Endothelial cell of umbilical vein (primary cell): Measurements from ENCODE around the gene KCNA3. TPM values are rescaled to one million over a fixed set of nuclear protein-coding genes. Genes with fewer than 3 reads are reported as not detected.

Experiments used
- BruUV-seq: library from RNA; stranded (reverse); fragments of 400-500 nt; replicated peaks from 2 replicates; lab custom pipeline; 2021; lab: Mats Ljungman, UMichigan
- CTCF ChIA-PET: fragments of 300-600, 350-600 bp; sonication (Branson Sonifier 250); formaldehyde crosslinking; loops from one replicate; lab custom pipeline; 2021; ENCODE audit warnings: antibody characterized with exemption, inconsistent platforms; lab: Charles Lee
- POLR2A ChIA-PET: fragments of 300-600, 350-600 bp; sonication (Branson Sonifier 250); formaldehyde crosslinking; loops from one replicate; lab custom pipeline; 2021; ENCODE audit warnings: antibody characterized with exemption, inconsistent platforms; lab: Charles Lee
- DNase-seq: peaks from one replicate; pipeline ENCODE4 v3.0.0-alpha.2; 2011; ENCODE audit warnings: low read depth, low spot score
- FAIRE-seq: peaks from 2 replicates; lab custom pipeline; 2011; peaks lifted over from hg19 to GRCh38; lab: Jason Lieb, UNC
- H2AFZ ChIP-seq: 2 replicates; pipeline ENCODE4 v1.6.0; 2012; ENCODE audit warnings: low read depth, low read length, control low read depth, inconsistent platforms
- H3K27ac ChIP-seq: 2 replicates; pipeline ENCODE4 v1.5.1; 2011; ENCODE audit warnings: low read depth, mild to moderate bottlenecking, control low read depth, low read length, moderate library complexity; ENCODE audit not compliant: insufficient read depth
- H3K27me3 ChIP-seq, 2 experiments: 2 replicates each; pipeline versions ENCODE4 v1.6.0 to v1.6.1; 2011; ENCODE audit warnings: low read length in 2 of 2, mixed read lengths in 1 of 2; ENCODE audit not compliant: control insufficient read depth in 2 of 2, insufficient read depth in 2 of 2
- H3K36me3 ChIP-seq, 2 experiments: 2 replicates in 1 of 2; 3 replicates in 1 of 2; pipeline ENCODE4 v1.5.1; 2011; ENCODE audit warnings: low read length in 2 of 2, mild to moderate bottlenecking in 1 of 2, moderate library complexity in 1 of 2; ENCODE audit not compliant: control insufficient read depth in 2 of 2, insufficient read depth in 2 of 2; ENCODE audit errors: extremely low read depth in 1 of 2
- H3K4me1 ChIP-seq: 3 replicates; pipeline ENCODE4 v1.5.1; 2011; ENCODE audit warnings: mild to moderate bottlenecking, low read length; ENCODE audit not compliant: control insufficient read depth, insufficient read depth; ENCODE audit errors: extremely low read depth
- H3K4me2 ChIP-seq: 2 replicates; pipeline ENCODE4 v1.6.1; 2011; ENCODE audit warnings: low read length, control low read depth, mixed read lengths; ENCODE audit not compliant: insufficient read depth
- H3K4me3 ChIP-seq, 3 experiments: fragments of 200-600 bp in 1 of 3; sonication (generic), shearing (Covaris generic) in 1 of 3; replicated peaks in 1 of 3; 2 replicates each; pipeline ENCODE4 v1.5.1; 2011 to 2016; ENCODE audit warnings: control low read depth in 3 of 3, low read length in 3 of 3, mild to moderate bottlenecking in 2 of 3, inconsistent platforms in 1 of 3, low read depth in 1 of 3, moderate library complexity in 1 of 3; ENCODE audit not compliant: insufficient read depth in 1 of 3
- H3K79me2 ChIP-seq: 2 replicates; pipeline ENCODE4 v1.6.0; 2012; ENCODE audit warnings: low read length, inconsistent platforms; ENCODE audit not compliant: control insufficient read depth, insufficient read depth
- H3K9ac ChIP-seq: replicated peaks from 2 replicates; pipeline ENCODE3; 2011; ENCODE audit warnings: low read length, control low read depth; ENCODE audit not compliant: insufficient read depth; ENCODE audit errors: extremely low read depth
- H3K9me1 ChIP-seq: replicated peaks from 3 replicates; pipeline ENCODE4 v1.6.0; 2011; ENCODE audit warnings: mild to moderate bottlenecking, low read length; ENCODE audit not compliant: control insufficient read depth, insufficient read depth; ENCODE audit errors: extremely low read depth
- H3K9me3 ChIP-seq: replicated peaks from 2 replicates; pipeline ENCODE4 v1.5.1; 2012; ENCODE audit warnings: low read length, inconsistent platforms; ENCODE audit not compliant: control insufficient read depth, insufficient read depth
- H4K20me1 ChIP-seq: replicated peaks from 2 replicates; pipeline ENCODE3; 2011; ENCODE audit warnings: mild to moderate bottlenecking, low read length; ENCODE audit not compliant: control insufficient read depth, insufficient read depth; ENCODE audit errors: extremely low read depth
- CTCF ChIP-seq, 2 donors: IDR thresholded peaks; 1 replicate in 1 of 2; 2 replicates in 1 of 2; pipeline ENCODE4 v1.5.1; 2011; ENCODE audit warnings: low read length in 2 of 2, mild to moderate bottlenecking in 2 of 2, moderate library complexity in 2 of 2, control low read depth in 1 of 2, inconsistent platforms in 1 of 2, low read depth in 1 of 2; ENCODE audit not compliant: insufficient read depth in 1 of 2; ENCODE audit errors: extremely low read depth in 1 of 2
- EZH2 ChIP-seq: IDR thresholded peaks from 2 replicates; pipeline ENCODE4 v1.6.1; 2012; ENCODE audit warnings: borderline replicate concordance, low read depth, mild to moderate bottlenecking, moderate library complexity, low read length, inconsistent platforms; ENCODE audit not compliant: severe bottlenecking
- FOS ChIP-seq: IDR thresholded peaks from 2 replicates; pipeline ENCODE4 v1.6.1; 2011; ENCODE audit warnings: mild to moderate bottlenecking, low read length, moderate library complexity, borderline replicate concordance; ENCODE audit not compliant: insufficient read depth
- GATA2 ChIP-seq: IDR thresholded peaks from 2 replicates; pipeline ENCODE4 v1.7.0; 2011; ENCODE audit warnings: low read depth, mild to moderate bottlenecking, moderate library complexity, mixed read lengths, low read length; ENCODE audit not compliant: insufficient read length, insufficient read depth
- JUN ChIP-seq: IDR thresholded peaks from 2 replicates; pipeline ENCODE4 v1.6.1; 2011; ENCODE audit warnings: borderline replicate concordance, low read depth; ENCODE audit not compliant: insufficient read length, insufficient read depth
- MAX ChIP-seq: IDR thresholded peaks from 2 replicates; pipeline ENCODE4 v1.6.1; 2011; ENCODE audit not compliant: insufficient read depth, insufficient read length
- MYC ChIP-seq: IDR thresholded peaks from one replicate; pipeline ENCODE4 v1.6.1; 2011; ENCODE audit warnings: mild to moderate bottlenecking, low read depth, low read length
- POLR2A ChIP-seq: IDR thresholded peaks from 2 replicates; pipeline ENCODE4 v1.6.1; 2012; ENCODE audit warnings: low read depth, mild to moderate bottlenecking, control low read depth, low read length
- POLR2AphosphoS5 ChIP-seq: IDR thresholded peaks from 2 replicates; pipeline ENCODE4 v1.6.1; 2012; ENCODE audit warnings: low read depth, mild to moderate bottlenecking, control low read depth, low read length, moderate library complexity; ENCODE audit not compliant: insufficient read depth
- dilution Hi-C: fragments of 300-500 bp; cut with MboI; formaldehyde crosslinking; loops from one replicate; pipeline ENCODE4 v1.15.0; 2019; ENCODE audit warnings: low sequenced_read_pairs; ENCODE audit not compliant: extremely low pct_ligation_motif_present
- intact Hi-C: fragments of 100-400 bp; cut with micrococcal nuclease; formaldehyde crosslinking; loops from one replicate; pipeline ENCODE4 v1.10.0; 2022
- polyA plus RNA-seq, 4 experiments: library from polyadenylated mRNA; depleted of rRNA in 3 of 4; stranded (reverse) in 3 of 4; unstranded in 1 of 4; fragments of >200 nt; gene quantifications; 2 replicates each; pipeline versions ENCODE4 v1.2.1 to v1.2.3, GENCODE V29; 2011 to 2012; ENCODE audit warnings: missing spikeins in 1 of 4
- total RNA-seq: library from RNA; stranded (reverse); gene quantifications from 2 replicates; pipeline ENCODE4 v1.2.3, GENCODE V29; 2021

Gene KCNA3
- total and polyA plus RNA-seq, 2 donors (not counting 3 experiments of a cell fraction or from before 2014, with no cell fraction given), result not detected

- no peaks in the 10 kb centered on the region for H3K36me3 ChIP-seq
- TF ChIP-seq MYC, result no peak
- TF ChIP-seq GATA2, result no peak
- TF ChIP-seq MAX, result no peak
- TF ChIP-seq POLR2A, result no peak
- no peak for TF ChIP-seq FOS
- no peak for TF ChIP-seq JUN
- TF ChIP-seq POLR2AphosphoS5, result no peak
- no peak for TF ChIP-seq EZH2
- TF ChIP-seq CTCF (IDR thresholded peaks at IDR 0.05; ENCODE audit: extremely low read depth in 1 of 2, insufficient read depth in 1 of 2, low read depth in 1 of 2, low read length in 2 of 2), result no peak
- H3K27me3 ChIP-seq, result no peaks in the 10 kb centered on the region
- H3K9ac ChIP-seq, result no peak overlapping the region
- no peak overlapping the region for H3K4me2 ChIP-seq
- CTCF ChIA-PET, result interaction anchor here (0.8 kb wide), 1 partner anchor 52 kb away, joined by 3 read pairs; no protein-coding TSS in a partner anchor
- FAIRE-seq (no peak), DNase-seq (no peak)
- POLR2A ChIA-PET, result no interaction called here
- H3K4me3 ChIP-seq, result no peak overlapping the region
- H3K79me2 ChIP-seq, result no peaks in the 10 kb centered on the region
- no peaks in the 10 kb centered on the region for H3K9me3 ChIP-seq
- H3K4me1 ChIP-seq, result no peaks in the 10 kb centered on the region
- intact Hi-C loops, result no loop called here
- dilution Hi-C loops, result no loop called here
- H3K27ac ChIP-seq, result no peak overlapping the region
- H4K20me1 ChIP-seq, result no peaks in the 10 kb centered on the region
- no peaks in the 10 kb centered on the region for H3K9me1 ChIP-seq
- no TSS peak for BruUV-seq
- H2AFZ ChIP-seq, result no peak overlapping the region
These were observed 38.5 kb upstream of the KCNA3 start for GRCh38 chr1:110713221-110713620.
